GM18505 (cell line): ENCODE results near the gene PIAS4.

Experiments
- ATAC-seq: cut with Tn5 transposase; IDR thresholded peaks from one replicate; pipeline ENCODE4 v1.9.1; 2021; ENCODE audit not compliant: unreplicated experiment
- POLR2A ChIP-seq: IDR thresholded peaks from 4 replicates; pipeline ENCODE4 v1.6.1; 2011; ENCODE audit warnings: borderline replicate concordance; ENCODE audit not compliant: insufficient read depth, insufficient read length; ENCODE audit errors: extremely low read depth

Gene PIAS4

DNA sequence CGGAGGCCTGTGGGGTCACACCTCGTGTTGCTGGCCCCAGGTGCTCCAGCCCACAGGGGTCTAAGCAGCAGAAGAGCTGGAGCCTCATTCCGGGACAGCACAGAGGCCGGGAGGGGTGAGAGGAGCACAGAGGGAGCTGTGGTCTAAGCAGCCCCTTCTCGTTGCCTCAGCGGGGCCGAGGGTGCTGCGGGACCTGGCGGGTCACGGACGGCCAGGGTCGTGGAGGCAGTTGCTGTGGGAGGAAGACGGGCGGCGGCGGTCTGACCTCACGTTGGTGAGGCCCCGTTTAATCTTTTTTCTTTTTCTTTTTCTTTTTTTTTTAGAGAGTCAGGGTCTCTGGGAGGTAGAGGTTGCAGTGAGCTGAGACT lies 21.7 kb downstream of the PIAS4 start:
- TF ChIP-seq POLR2A, result no peak

DNA sequence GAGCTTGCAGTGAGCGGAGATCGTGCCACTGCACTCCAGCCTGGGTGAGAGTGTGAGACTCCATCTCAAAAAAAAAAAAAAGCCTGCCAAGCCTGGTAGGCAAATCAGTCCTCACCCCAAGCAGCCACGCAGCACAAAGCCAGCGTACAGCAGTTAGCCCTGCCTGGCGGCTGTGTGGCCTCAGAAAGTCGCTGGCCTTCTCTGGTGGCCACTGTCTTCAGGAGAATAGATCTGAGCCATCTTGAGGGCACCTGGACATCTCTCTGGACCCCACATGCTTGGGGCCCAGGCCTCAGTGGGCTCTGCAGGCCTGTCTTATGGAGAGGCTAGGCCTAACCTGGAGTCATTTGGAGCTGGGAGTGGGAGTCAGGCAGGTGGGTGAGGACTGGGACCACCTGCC lies 23.0 kb downstream of the PIAS4 start:
- no peak for ATAC-seq
- TF ChIP-seq POLR2A, result no peak

More for the DNA sequence above, 21.7 kb downstream of the PIAS4 start:
- no peak for ATAC-seq

GRCh38 chr19:4030981-4031380 lies 23.4 kb downstream of the PIAS4 start:
- no peak for ATAC-seq
- no peak for TF ChIP-seq POLR2A

- TF ChIP-seq POLR2A, result no peak
- ATAC-seq, result no peak
These were observed 23.9 kb downstream of the PIAS4 start for GRCh38 chr19:4031420-4031819.

- TF ChIP-seq POLR2A, result no peak
- no peak for ATAC-seq
These were observed 24.9 kb downstream of the PIAS4 start for GRCh38 chr19:4032436-4032835.

GRCh38 chr19:4033028-4033956 lies 25.8 kb downstream of the PIAS4 start:
- no peak for ATAC-seq
- no peak for TF ChIP-seq POLR2A

DNA sequence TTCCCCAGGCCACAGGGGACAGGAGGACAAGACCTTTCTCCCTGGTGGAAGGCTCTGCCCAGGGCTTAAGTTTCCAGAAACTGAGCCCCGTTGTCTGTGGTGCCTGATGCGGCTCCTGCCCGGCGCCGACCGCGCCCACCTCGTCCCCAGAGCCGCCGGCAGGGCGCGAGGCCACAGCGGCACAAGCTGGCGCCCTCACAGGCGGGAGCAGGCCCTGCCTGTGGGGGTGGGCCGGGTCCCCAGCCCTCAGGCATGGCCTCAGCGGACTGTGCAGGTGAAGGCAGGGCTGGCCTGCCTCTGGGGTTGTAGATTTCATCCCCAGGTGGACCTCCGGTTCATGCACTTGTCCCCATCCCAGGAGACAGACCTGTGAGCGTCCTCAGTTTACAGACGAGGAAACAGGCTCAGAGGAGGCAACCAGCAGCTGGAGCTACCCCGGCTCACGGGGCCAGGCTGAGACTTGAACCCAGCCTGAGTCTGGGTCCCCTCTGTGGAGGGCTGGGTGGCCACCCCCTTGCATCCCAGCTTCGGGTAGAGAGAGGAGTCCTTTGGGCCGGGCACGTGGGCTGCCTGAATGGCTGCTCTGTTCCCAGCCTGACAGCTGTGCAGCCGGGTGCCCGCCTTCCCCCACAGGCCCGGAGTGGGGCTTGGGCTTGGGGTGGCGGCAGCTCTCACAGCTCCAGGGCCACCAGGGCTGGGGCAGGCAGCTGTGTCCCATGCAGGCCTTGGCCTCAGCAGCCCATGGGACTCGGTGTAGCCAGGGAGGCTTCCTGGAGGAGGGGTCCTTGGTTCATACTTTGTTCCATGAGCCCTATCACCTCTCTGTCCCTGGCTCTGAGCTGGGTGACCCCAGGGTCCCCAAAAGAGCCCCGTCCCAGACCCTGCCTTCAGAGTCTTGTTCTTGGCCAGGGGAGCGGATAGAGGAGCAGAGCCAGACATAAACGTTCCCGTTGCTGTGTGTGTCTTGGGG lies 26.8 kb downstream of the PIAS4 start:
- TF ChIP-seq POLR2A, result no peak
- ATAC-seq, result no peak

- ATAC-seq, result no peak
- no peak for TF ChIP-seq POLR2A
These were observed 27.6 kb downstream of the PIAS4 start for GRCh38 chr19:4035018-4035566.

- no peak for ATAC-seq
- no peak for TF ChIP-seq POLR2A
These were observed 28.0 kb downstream of the PIAS4 start for GRCh38 chr19:4035582-4035981.

DNA sequence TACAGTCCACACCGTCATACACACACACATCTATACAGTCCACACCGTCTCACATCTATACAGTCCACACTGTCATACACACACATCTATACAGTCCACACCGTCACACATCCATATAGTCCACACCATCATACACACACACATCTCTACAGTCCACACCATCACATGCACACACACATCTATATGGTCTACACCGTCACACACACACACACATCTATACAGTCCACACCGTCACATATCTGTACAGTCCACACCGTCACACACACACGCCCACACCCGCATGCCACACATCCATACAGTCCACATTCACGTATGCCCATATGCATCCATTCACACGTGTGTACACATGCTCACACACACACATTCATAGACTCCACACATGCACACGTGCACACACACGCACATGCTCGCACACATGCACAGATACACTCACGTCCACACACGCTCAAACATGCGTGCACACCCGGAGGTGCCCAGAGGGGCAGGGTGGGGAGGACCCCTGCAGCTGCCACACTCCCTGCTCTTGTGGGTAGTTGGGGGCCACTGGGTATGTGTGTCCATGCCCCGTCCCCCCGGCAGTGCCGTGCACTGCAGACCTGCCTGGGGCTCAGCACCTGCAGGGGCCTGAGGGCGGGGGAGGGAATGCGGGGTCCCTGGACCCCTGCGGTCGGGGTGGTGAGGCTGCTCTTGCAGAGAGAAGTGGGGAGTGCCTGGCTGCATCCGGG lies 29.2 kb downstream of the PIAS4 start:
- TF ChIP-seq POLR2A, result no peak
- no peak for ATAC-seq

- ATAC-seq, result no peak
- TF ChIP-seq POLR2A, result no peak
These were observed 29.9 kb downstream of the PIAS4 start for GRCh38 chr19:4037301-4037949.

DNA sequence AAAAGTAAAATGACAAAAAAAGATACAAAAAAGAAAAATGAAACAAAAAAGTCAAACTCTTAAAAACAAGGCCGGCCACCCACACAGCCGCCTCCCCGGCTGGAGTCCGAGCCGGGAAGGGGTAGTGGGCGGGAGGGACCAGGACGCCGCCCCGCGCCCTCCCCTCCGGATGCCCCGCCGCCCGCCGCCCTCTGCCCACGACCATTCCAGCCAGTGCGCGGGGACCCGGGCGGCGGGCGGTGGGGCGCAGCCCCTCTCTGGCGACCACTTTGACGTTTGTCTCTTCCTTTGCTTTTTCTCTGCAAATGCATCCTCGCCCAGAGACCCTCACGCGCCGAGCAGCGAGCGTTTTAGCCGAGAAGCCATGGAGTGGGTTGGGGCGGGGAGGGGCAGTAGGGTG lies 30.5 kb downstream of the PIAS4 start:
- no peak for ATAC-seq
- TF ChIP-seq POLR2A, result no peak
